Brain microvascular endothelial cell (primary cell): Measurements from ENCODE around the gene MAZ.

Experiments used
- DNase-seq: peaks from one replicate; pipeline ENCODE4 v3.0.0-alpha.2; 2020
- H3K27ac ChIP-seq: fragments of 250-450 bp; sonication (Bioruptor Pico); 2 replicates; pipeline ENCODE4 v1.5.1; 2020; ENCODE audit warnings: mild to moderate bottlenecking, moderate library complexity
- H3K27me3 ChIP-seq: fragments of 250-450 bp; sonication (Bioruptor Pico); replicated peaks from 2 replicates; pipeline ENCODE4 v1.5.1; 2020; ENCODE audit warnings: mild to moderate bottlenecking
- H3K36me3 ChIP-seq: fragments of 250-450 bp; sonication (Bioruptor Pico); replicated peaks from 2 replicates; pipeline ENCODE4 v1.5.1; 2020; ENCODE audit warnings: mild to moderate bottlenecking
- H3K4me3 ChIP-seq: 2 replicates; pipeline ENCODE4 v1.5.1; 2011; ENCODE audit warnings: low read depth, mild to moderate bottlenecking, control low read depth, low read length, moderate library complexity
- CTCF ChIP-seq: IDR thresholded peaks from 2 replicates; pipeline ENCODE4 v1.5.1; 2011; ENCODE audit warnings: low read depth, mild to moderate bottlenecking, moderate library complexity, low read length, control low read depth, inconsistent platforms; ENCODE audit errors: missing control alignments
- in situ Hi-C: cut with HindIII; loops from 2 replicates; pipeline ENCODE4 v1.10.0; 2017; ENCODE audit warnings: low sequenced_read_pairs, low pct_ligation_motif_present

MAZ gene

DNA sequence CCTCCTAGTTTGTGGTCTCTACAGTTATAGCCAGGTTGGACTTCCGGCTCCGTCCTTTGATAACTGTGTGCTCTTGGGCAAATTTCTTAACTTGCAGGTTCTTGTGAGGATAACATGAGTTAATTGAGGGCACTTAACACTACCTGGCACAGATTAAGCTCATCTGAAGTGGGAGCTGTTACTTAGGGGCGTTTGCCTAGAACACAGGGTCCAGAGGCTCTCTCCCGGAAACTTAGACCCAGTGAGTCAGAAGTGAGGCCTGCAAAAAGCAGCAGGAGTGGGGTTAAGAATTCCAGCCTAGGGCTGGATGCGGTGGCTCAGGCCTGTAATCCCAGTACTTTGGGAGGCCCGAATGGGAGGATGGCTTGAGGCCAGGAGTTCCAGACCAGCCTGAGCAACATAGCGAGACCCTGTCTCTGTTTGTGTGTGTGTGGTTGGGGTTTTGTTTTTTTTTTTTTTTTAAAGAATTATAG, 15.3 kb downstream of the MAZ start:
- in situ Hi-C loops, result no loop called here
- no peak for TF ChIP-seq CTCF
- H3K27me3 ChIP-seq, result no peaks in the 10 kb centered on the region
- H3K36me3 ChIP-seq, result peaks cover 2% of the 10 kb centered on the region
- peak overlapping the region; percentile 68 for H3K27ac ChIP-seq
- DNase-seq, result peak; percentile 65
- H3K4me3 ChIP-seq, result peak overlapping the region; percentile 81

DNA sequence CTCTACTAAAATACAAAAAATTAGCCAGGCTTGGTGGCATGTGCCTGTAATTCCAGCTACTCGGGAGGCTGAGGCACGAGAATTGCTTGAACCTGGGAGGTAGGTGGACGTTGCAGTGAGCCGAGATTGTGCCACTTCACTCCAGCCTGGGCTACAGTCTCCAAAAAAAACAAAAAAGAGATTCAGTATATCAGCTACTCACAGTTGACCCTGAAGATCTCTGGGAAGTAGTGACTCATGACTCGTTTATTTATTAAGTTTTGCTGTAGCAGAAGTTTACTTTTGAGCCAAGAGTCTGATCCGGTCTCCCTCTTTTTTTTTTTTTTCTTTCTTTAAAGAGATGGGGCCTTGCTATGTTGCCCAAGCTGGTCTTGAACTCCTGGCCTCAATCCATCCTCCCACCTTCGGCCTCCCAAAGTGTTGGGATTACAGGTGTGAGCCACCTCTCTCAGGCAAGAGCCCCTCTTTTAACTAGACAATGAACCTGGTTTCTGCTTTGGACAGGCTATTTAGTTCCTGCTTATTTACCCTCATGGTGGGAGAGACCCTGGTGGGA, 18.3 kb downstream of the MAZ start:
- TF ChIP-seq CTCF, result no peak
- no peaks in the 10 kb centered on the region for H3K27me3 ChIP-seq
- H3K27ac ChIP-seq, result peak overlapping the region; percentile 79
- DNase-seq, result no peak
- H3K36me3 ChIP-seq, result peaks cover 2% of the 10 kb centered on the region
- H3K4me3 ChIP-seq, result peak overlapping the region; percentile 1
- in situ Hi-C loops, result no loop called here

- Histone ChIP-seq H3K36me3 (peaks cover 6% of the 10 kb centered on the region), H3K27ac (peak overlapping the region; percentile 79), H3K4me3 (peak overlapping the region; percentile 1), H3K27me3 (no peaks in the 10 kb centered on the region)
- DNase-seq, result peak; percentile 69
- TF ChIP-seq CTCF, result no peak
- in situ Hi-C loops, result no loop called here
Observed at GRCh38 chr16:29825145-29826044, 19.1 kb downstream of the MAZ start.

DNA sequence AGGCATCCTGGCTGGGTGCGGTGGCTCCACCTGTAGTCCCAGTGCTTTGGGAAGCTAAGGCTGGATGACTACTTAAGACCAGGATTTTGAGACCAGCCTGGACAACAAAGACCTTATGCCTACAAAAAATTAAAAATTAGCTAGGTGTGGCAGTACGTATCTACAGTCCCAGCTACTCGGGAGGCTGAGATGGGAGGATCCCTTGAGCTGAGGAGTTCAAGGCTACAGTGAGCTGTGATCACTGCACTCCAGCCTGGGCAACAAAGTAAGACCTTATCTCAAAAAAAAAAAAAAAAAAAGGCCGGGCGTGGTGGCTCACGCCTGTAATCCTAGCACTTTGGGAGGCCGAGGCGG, 20.0 kb downstream of the MAZ start:
- Histone ChIP-seq H3K27ac (peak overlapping the region; percentile 79), H3K36me3 (peaks cover 13% of the 10 kb centered on the region), H3K4me3 (no peak overlapping the region), H3K27me3 (no peaks in the 10 kb centered on the region)
- in situ Hi-C loops, result no loop called here
- no peak for TF ChIP-seq CTCF
- no peak for DNase-seq

DNA sequence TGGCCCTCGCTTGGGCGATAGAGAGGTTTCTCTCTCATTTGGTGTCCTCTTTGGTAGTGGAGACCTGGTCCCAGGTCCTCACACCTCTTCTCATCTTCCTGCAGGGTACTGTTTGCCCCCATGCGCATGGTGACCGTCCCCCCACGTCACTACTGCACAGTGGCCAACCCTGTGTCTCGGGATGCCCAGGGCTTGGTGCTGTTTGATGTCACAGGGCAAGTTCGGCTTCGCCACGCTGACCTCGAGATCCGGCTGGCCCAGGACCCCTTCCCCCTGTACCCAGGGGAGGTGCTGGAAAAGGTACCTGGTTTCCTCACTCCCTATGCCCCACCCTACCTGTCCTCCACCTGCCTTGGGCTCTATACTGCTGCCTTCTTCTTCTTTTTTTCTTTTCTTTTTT, 24.4 kb downstream of the MAZ start:
- TF ChIP-seq CTCF, result no peak
- in situ Hi-C loops, result no loop called here
- Histone ChIP-seq H3K27ac (no peak overlapping the region), H3K27me3 (no peaks in the 10 kb centered on the region), H3K36me3 (peaks cover 48% of the 10 kb centered on the region), H3K4me3 (no peak overlapping the region)
- DNase-seq, result no peak
